Measurements from ENCODE around the gene SATB1. TPM values are rescaled to one million over a fixed set of nuclear protein-coding genes. Genes with fewer than 3 reads are reported as not detected.

SATB1 gene
- total and polyA plus RNA-seq, 4 experiments from 2014 or later, result 101 to 211 (median 160) TPM

DNA sequence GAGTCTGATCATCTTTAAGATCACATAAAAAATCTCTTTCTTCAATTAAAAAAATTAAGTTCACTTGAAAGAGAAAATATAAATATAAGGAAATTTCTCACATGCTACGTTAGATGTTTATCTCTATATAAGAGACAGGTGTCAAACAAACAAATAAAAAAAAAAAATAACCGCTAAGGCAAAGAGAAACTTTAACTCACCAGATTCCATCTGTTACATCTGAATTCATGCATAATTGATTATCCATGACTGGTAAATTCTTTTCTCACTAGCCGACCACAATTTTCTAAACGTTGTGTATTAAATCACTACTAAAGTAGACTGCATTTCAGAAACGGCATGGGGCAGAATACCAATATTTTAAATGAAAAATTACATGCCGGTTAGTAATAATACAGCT lies 9.6 kb upstream of the SATB1 start:
- no peaks in the 10 kb centered on the region for H3K9me3 ChIP-seq (ENCODE audit: control insufficient read depth in 1 of 2, low read length in 2 of 2)
- intact Hi-C loops (cut with micrococcal nuclease), result loop anchor here (1.0 kb wide), 1 partner anchor 10 kb away; no protein-coding TSS in a partner anchor
- Mint-ChIP-seq H3K36me3 (peaks cover 0 to 7% of the 10 kb centered on the region in 2 donors), H3K27me3 (no peaks in the 10 kb centered on the region), H3K27ac (peak overlapping the region in 6 of 7 donors; percentile 11 to 91 (median 79)), H3K4me3 (peak overlapping the region; percentile 74 to 83 (median 79)), H3K9me3 (no peaks in the 10 kb centered on the region), H3K4me1 (peaks cover 48 to 77% (median 63%) of the 10 kb centered on the region in 4 donors)
- ChIA-PET POLR2A (ENCODE audit: partially characterized antibody) (interaction anchor here (8.2 kb wide), 1 partner anchor 9 kb away, joined by 88 read pairs; no protein-coding TSS in a partner anchor), CTCF (ENCODE audit: partially characterized antibody) (interaction anchor here (0.9 kb wide), 1 partner anchor 11 kb away, joined by 3 read pairs; no protein-coding TSS in a partner anchor)
- peaks cover 95% of the 10 kb centered on the region for H3K4me1 ChIP-seq (ENCODE audit: insufficient read depth, low read length)
- H3K27ac ChIP-seq (ENCODE audit: low read depth, low read length), result peak overlapping the region; percentile 8
- peak overlapping the region in 1 of 2 donors; percentile 2 for H3K4me3 ChIP-seq (ENCODE audit: low read length in 2 of 2)
- H3K27me3 ChIP-seq (ENCODE audit: insufficient read depth, low read length), result no peaks in the 10 kb centered on the region
- H3K36me3 ChIP-seq (ENCODE audit: insufficient read depth, low read length), result no peaks in the 10 kb centered on the region
- DNase-seq, result no peak

GRCh38 chr3:18432752-18433151 lies 7.6 kb upstream of the SATB1 start:
- Histone ChIP-seq H3K36me3 (ENCODE audit: insufficient read depth, low read length) (no peaks in the 10 kb centered on the region), H3K27me3 (ENCODE audit: insufficient read depth, low read length) (no peaks in the 10 kb centered on the region), H3K4me3 (ENCODE audit: low read length in 2 of 2) (no peak overlapping the region), H3K4me1 (ENCODE audit: insufficient read depth, low read length) (peaks cover 94% of the 10 kb centered on the region), H3K27ac (ENCODE audit: low read depth, low read length) (peak overlapping the region; percentile 34), H3K9me3 (ENCODE audit: control insufficient read depth in 1 of 2, low read length in 2 of 2) (no peaks in the 10 kb centered on the region)
- Mint-ChIP-seq H3K27me3 (no peaks in the 10 kb centered on the region), H3K9me3 (no peaks in the 10 kb centered on the region), H3K36me3 (peaks cover 0 to 4% of the 10 kb centered on the region in 2 donors), H3K27ac (peak overlapping the region in 6 of 7 donors; percentile 33 to 94 (median 52)), H3K4me1 (peaks cover 54 to 79% (median 63%) of the 10 kb centered on the region in 4 donors), H3K4me3 (peak overlapping the region in 7 of 8 donors; percentile 27 to 86 (median 54))
- DNase-seq, result no peak
- intact Hi-C loops (cut with micrococcal nuclease), result loop anchor here (1.0 kb wide), 1 partner anchor 7 kb away; the partner anchor contains the start of gene SATB1
- ChIA-PET POLR2A (ENCODE audit: partially characterized antibody) (interaction anchor here (0.6 to 8.2 kb wide), 3 partner anchors 11 to 252 kb away, joined by 5 to 88 read pairs (median 10); no protein-coding TSS in a partner anchor), CTCF (ENCODE audit: partially characterized antibody) (interaction anchor here (0.7 to 1.2 kb wide), 2 partner anchors 15 to 325 kb away, joined by 3 read pairs; no protein-coding TSS in a partner anchor)

DNA sequence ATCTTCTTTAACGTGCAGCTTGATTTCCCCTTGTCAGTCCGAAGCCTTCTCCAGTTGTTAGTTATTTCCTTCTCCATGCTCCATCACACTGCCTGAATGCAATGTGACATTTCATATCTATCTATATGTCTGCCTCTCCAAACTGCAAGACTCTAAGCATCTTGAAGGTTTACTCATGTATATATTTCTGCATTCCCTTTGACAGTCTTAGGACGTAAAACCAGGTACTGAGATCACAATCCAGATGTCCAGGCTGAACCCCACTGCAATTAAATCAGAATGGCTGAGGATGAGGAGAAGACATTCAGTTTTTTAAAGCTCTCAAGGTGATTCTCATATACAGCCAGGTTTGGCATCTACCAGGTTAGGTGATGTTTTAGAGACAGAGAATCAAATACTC lies 6.1 kb upstream of the SATB1 start:
- peaks cover 93% of the 10 kb centered on the region for H3K4me1 ChIP-seq (ENCODE audit: insufficient read depth, low read length)
- Mint-ChIP-seq H3K27ac (peak overlapping the region; percentile 37 to 94 (median 77)), H3K9me3 (no peaks in the 10 kb centered on the region), H3K27me3 (no peaks in the 10 kb centered on the region), H3K4me3 (peak overlapping the region; percentile 75 to 87 (median 84)), H3K4me1 (peaks cover 59 to 86% (median 71%) of the 10 kb centered on the region in 4 donors), H3K36me3 (peaks cover 0 to 4% of the 10 kb centered on the region in 2 donors)
- H3K9me3 ChIP-seq (ENCODE audit: control insufficient read depth in 1 of 2, low read length in 2 of 2), result no peaks in the 10 kb centered on the region
- H3K27ac ChIP-seq (ENCODE audit: low read depth, low read length), result peak overlapping the region; percentile 53
- no peak for DNase-seq
- no peaks in the 10 kb centered on the region for H3K36me3 ChIP-seq (ENCODE audit: insufficient read depth, low read length)
- no peaks in the 10 kb centered on the region for H3K27me3 ChIP-seq (ENCODE audit: insufficient read depth, low read length)
- peak overlapping the region in 1 of 2 donors; percentile 8 for H3K4me3 ChIP-seq (ENCODE audit: low read length in 2 of 2)
- ChIA-PET CTCF (ENCODE audit: partially characterized antibody) (interaction anchor here (1.0 to 2.3 kb wide), 5 partner anchors 13 to 328 kb away, joined by 3 to 8 read pairs (median 5); no protein-coding TSS in a partner anchor), POLR2A (ENCODE audit: partially characterized antibody) (interaction anchor here (0.8 to 8.2 kb wide), 7 partner anchors 9 to 327 kb away, joined by 3 to 88 read pairs (median 5); no protein-coding TSS in a partner anchor)
- intact Hi-C loops (cut with micrococcal nuclease), result no loop called here

DNA sequence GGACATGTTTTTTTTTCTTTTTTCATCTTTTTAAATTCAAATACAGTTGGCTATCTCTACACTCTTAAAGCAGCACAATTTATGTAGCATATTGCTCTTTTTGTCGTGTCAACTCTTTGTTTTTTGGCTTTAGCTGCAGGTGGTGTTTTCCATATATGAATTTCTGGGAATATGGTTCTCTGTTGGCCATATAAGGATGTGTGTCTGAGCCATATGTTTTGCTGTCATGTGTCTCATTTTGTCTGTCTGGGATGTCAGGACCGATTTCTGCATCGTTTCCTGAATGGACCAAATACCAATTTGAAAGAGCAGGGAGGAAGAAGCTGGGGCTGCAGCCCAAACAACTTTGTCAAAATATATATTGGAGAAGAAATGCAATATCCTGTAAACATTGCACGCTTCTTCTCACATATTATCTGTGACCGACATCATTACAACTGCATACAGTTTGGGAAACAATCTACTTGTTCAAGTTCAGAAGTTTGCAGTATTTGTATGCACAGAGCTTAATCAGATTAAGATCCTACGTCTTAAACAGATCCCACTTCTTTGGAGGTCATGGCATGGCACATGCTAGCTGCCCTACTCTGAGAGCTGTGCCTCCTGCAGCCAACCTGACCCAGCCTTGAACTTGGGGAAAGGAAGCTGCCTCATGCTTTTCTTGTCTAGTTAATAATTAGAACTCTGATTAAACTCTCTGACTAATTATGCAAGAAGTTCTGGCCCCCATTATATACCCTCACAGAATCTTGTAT lies 4.0 kb upstream of the SATB1 start:
- CTCF ChIA-PET (ENCODE audit: partially characterized antibody), result interaction anchor here (0.9 to 2.3 kb wide), 2 partner anchors 18 to 330 kb away, joined by 3 to 8 read pairs; no protein-coding TSS in a partner anchor
- H3K27me3 Mint-ChIP-seq, result peaks cover 0 to 1% of the 10 kb centered on the region in 2 donors
- no peaks in the 10 kb centered on the region for H3K9me3 Mint-ChIP-seq
- H3K4me3 Mint-ChIP-seq, result peak overlapping the region in 7 of 8 donors; percentile 15 to 75 (median 47)
- Histone ChIP-seq H3K4me3 (ENCODE audit: low read length in 2 of 2) (no peak overlapping the region), H3K27ac (ENCODE audit: low read depth, low read length) (no peak overlapping the region), H3K36me3 (ENCODE audit: insufficient read depth, low read length) (no peaks in the 10 kb centered on the region), H3K9me3 (ENCODE audit: control insufficient read depth in 1 of 2, low read length in 2 of 2) (no peaks in the 10 kb centered on the region), H3K4me1 (ENCODE audit: insufficient read depth, low read length) (peaks cover 79% of the 10 kb centered on the region), H3K27me3 (ENCODE audit: insufficient read depth, low read length) (no peaks in the 10 kb centered on the region)
- peaks cover 54 to 79% (median 63%) of the 10 kb centered on the region in 4 donors for H3K4me1 Mint-ChIP-seq
- H3K27ac Mint-ChIP-seq, result peak overlapping the region; percentile 2 to 95 (median 53)
- intact Hi-C loops (cut with micrococcal nuclease), result loop anchor here (1.0 to 10.0 kb wide), 5 partner anchors 11 to 716 kb away; partner anchors contain the start of genes KCNH8 and TBC1D5
- peak in 1 of 5 donors; percentile 27 for DNase-seq
- peaks cover 0 to 10% of the 10 kb centered on the region in 2 donors for H3K36me3 Mint-ChIP-seq
- POLR2A ChIA-PET (ENCODE audit: partially characterized antibody), result interaction anchor here (0.7 to 8.2 kb wide), 4 partner anchors 9 to 357 kb away, joined by 3 to 88 read pairs (median 4); no protein-coding TSS in a partner anchor

GRCh38 chr3:18428036-18428435 lies 2.9 kb upstream of the SATB1 start:
- Histone ChIP-seq H3K27me3 (ENCODE audit: insufficient read depth, low read length) (no peaks in the 10 kb centered on the region), H3K4me3 (ENCODE audit: low read length in 2 of 2) (no peak overlapping the region), H3K4me1 (ENCODE audit: insufficient read depth, low read length) (peaks cover 74% of the 10 kb centered on the region), H3K36me3 (ENCODE audit: insufficient read depth, low read length) (no peaks in the 10 kb centered on the region), H3K9me3 (ENCODE audit: control insufficient read depth in 1 of 2, low read length in 2 of 2) (no peaks in the 10 kb centered on the region), H3K27ac (ENCODE audit: low read depth, low read length) (no peak overlapping the region)
- Mint-ChIP-seq H3K36me3 (peaks cover 0 to 20% of the 10 kb centered on the region in 2 donors), H3K4me3 (peak overlapping the region in 6 of 8 donors; percentile 49 to 75 (median 60)), H3K27me3 (peaks cover 0 to 1% of the 10 kb centered on the region in 2 donors), H3K27ac (peak overlapping the region; percentile 9 to 95 (median 66)), H3K4me1 (peaks cover 61 to 90% (median 71%) of the 10 kb centered on the region in 4 donors), H3K9me3 (no peaks in the 10 kb centered on the region)
- DNase-seq, result no peak
- CTCF ChIA-PET (ENCODE audit: partially characterized antibody), result no interaction called here
- intact Hi-C loops (cut with micrococcal nuclease), result loop anchor here (1.0 to 10.0 kb wide), 5 partner anchors 12 to 717 kb away; partner anchors contain the start of genes KCNH8 and TBC1D5
- POLR2A ChIA-PET (ENCODE audit: partially characterized antibody), result no interaction called here

DNA sequence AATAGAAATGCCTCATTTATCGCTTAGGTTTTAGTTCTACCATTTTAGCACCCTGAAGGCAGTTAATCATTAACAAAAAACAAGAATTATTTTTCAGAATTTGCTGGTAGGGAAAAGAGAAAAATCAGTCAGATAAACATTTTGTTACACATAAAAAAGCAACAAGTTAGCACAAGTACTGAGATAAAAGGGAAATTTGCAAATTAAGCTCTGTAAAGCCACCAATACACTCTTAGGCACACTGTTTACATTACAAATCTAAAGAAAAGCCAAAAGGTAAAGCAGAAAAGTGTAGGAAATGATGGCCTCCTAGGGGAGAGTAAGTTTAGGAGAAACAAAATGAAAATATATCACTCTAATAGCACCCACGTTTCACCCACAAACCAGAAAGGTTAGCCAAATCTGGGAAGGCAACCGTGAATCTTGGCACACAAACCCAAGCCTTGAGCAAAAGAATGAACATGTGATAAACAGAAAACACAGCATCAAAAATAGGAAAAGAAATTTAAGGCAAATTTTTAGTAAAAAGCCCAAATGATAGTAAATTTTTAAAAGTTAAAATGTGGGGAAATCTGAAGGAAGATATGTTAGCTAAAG lies 1.6 kb upstream of the SATB1 start:
- Histone ChIP-seq H3K4me3 (ENCODE audit: low read length in 2 of 2) (no peak overlapping the region), H3K36me3 (ENCODE audit: insufficient read depth, low read length) (no peaks in the 10 kb centered on the region), H3K4me1 (ENCODE audit: insufficient read depth, low read length) (peaks cover 75% of the 10 kb centered on the region), H3K27me3 (ENCODE audit: insufficient read depth, low read length) (no peaks in the 10 kb centered on the region), H3K9me3 (ENCODE audit: control insufficient read depth in 1 of 2, low read length in 2 of 2) (no peaks in the 10 kb centered on the region), H3K27ac (ENCODE audit: low read depth, low read length) (peak overlapping the region; percentile 79)
- peaks cover 0 to 18% of the 10 kb centered on the region in 2 donors for H3K36me3 Mint-ChIP-seq
- ChIA-PET CTCF (ENCODE audit: partially characterized antibody) (interaction anchor here (1.2 to 1.3 kb wide), 2 partner anchors 19 to 133 kb away, joined by 4 to 5 read pairs; no protein-coding TSS in a partner anchor), POLR2A (ENCODE audit: partially characterized antibody) (interaction anchor here (1.0 to 1.3 kb wide), 3 partner anchors 9 to 17 kb away, joined by 3 to 8 read pairs (median 4); no protein-coding TSS in a partner anchor)
- peaks cover 0 to 1% of the 10 kb centered on the region in 2 donors for H3K27me3 Mint-ChIP-seq
- H3K27ac Mint-ChIP-seq, result peak overlapping the region; percentile 54 to 97 (median 88)
- H3K9me3 Mint-ChIP-seq, result no peaks in the 10 kb centered on the region
- H3K4me1 Mint-ChIP-seq, result peaks cover 56 to 89% (median 69%) of the 10 kb centered on the region in 4 donors
- peak overlapping the region; percentile 54 to 97 (median 70) for H3K4me3 Mint-ChIP-seq
- DNase-seq, result no peak
- intact Hi-C loops (cut with micrococcal nuclease), result loop anchor here (5.0 to 10.0 kb wide), 4 partner anchors 316 to 718 kb away; partner anchors contain the start of genes KCNH8 and TBC1D5

Measured in CD4-positive, alpha-beta memory T cell (primary cell).